ENCODE measurements around the gene MMP2. TPM values are rescaled to one million over a fixed set of nuclear protein-coding genes. Genes with fewer than 3 reads are reported as not detected.

Gene MMP2
- total RNA-seq, 2 experiments from 2014 or later = not detected

DNA sequence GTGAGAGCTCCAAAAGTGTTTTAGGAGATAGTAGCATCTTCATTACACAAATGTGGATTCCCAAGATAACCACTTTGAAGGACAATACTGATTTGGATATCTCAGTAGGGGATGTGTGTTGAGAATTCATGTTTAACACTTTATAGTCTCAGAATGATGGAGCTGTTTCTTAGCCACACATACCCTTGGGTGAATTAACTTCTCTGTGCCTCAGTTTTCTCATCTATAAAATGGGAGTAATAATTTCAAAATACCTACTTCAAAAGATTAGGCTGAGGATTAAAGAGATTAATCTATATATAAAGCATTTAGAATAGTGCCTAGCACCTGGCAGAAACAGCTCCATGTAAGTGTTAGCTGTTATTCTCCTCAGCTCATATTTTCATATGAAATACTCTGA, 48.9 kb downstream of the MMP2 start:
- ATAC-seq (no peak), DNase-seq (no peak)
- H3K36me3 Mint-ChIP-seq = no peaks in the 10 kb centered on the region
- H3K27me3 Mint-ChIP-seq = peaks cover 6% of the 10 kb centered on the region
- no peak overlapping the region for H3K4me3 Mint-ChIP-seq
- H3K4me1 Mint-ChIP-seq = no peaks in the 10 kb centered on the region
- CTCF ChIA-PET = no interaction called here
- no peaks in the 10 kb centered on the region for H3K9me3 Mint-ChIP-seq (ENCODE audit: low read depth)
- H3K27ac Mint-ChIP-seq = no peak overlapping the region

DNA sequence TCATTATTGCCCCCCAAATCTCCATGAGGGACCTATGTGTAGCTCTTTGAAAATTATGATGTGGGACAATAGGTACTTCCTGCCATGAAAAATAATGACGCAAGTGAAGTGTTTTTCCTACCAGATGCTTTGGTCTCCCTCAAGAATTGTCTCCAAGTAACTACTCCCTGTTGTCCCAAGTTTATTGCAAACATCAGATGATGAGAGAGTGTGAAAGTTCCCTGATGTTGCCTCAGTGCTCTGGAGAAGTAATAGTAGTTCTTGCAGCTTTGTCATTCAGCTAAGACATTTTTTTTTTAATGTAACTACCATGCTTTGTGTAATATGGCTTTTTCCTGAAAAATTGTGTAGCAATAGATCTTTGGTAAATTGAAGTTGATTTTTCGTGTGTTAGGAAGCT, 50.0 kb downstream of the MMP2 start:
- H3K4me3 Mint-ChIP-seq = no peak overlapping the region
- no peak overlapping the region for H3K27ac Mint-ChIP-seq
- no peak for DNase-seq
- H3K36me3 Mint-ChIP-seq = no peaks in the 10 kb centered on the region
- no peaks in the 10 kb centered on the region for H3K9me3 Mint-ChIP-seq (ENCODE audit: low read depth)
- CTCF ChIA-PET = no interaction called here
- H3K27me3 Mint-ChIP-seq = peaks cover 6% of the 10 kb centered on the region
- no peaks in the 10 kb centered on the region for H3K4me1 Mint-ChIP-seq
- ATAC-seq = no peak

DNA sequence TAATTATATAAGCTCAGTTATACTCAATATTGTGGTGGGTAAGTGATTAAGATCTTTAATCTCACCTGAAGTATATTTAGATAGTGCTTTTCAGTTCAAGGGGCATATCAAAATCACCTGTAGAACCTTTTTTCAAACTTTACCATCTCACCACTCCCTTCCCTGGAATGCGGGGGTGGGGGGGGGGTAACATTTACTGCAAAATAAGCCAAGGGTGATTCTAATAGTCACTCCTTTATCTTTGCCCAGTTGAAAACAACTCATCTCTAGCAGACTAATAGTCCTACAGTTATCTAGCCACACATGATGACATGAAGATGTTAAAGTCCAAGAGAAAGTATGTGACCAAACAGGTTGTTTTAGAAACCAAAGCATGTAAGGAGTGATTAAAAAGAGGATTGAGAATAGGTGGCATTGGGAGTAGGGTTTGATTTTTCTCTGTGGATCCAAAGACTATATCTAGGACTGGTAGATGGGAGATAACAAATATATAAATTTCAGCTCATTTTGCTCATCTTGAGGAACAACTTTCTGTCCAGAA, 51.4 kb downstream of the MMP2 start:
- DNase-seq = no peak
- Mint-ChIP-seq H3K4me1 (no peaks in the 10 kb centered on the region), H3K9me3 (ENCODE audit: low read depth) (no peaks in the 10 kb centered on the region), H3K4me3 (no peak overlapping the region), H3K27ac (no peak overlapping the region), H3K27me3 (peaks cover 6% of the 10 kb centered on the region), H3K36me3 (no peaks in the 10 kb centered on the region)
- ATAC-seq = no peak
- CTCF ChIA-PET = no interaction called here

DNA sequence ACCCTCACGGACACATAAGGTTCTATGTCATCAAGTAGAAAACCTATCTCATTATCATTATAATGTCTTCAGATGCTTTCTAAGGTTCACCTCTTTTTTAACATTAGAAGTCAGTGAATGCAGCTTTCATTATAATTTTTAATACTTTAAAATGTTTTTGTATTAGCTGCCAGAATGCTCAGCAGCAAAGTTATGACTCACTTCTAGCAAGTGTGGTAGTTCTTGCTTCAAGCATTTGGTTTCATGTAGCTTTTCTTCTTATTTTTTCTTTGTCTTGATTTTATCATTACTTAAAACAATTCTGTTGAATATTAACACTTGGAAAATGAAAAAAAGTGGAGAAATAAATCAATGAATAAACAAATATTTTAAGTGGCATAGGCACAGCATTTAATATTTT, 53.2 kb downstream of the MMP2 start:
- Mint-ChIP-seq H3K9me3 (ENCODE audit: low read depth) (no peaks in the 10 kb centered on the region), H3K27me3 (peaks cover 11% of the 10 kb centered on the region), H3K36me3 (no peaks in the 10 kb centered on the region), H3K4me1 (no peaks in the 10 kb centered on the region), H3K4me3 (no peak overlapping the region), H3K27ac (no peak overlapping the region)
- DNase-seq (no peak), ATAC-seq (no peak)
- CTCF ChIA-PET = interaction anchor here (1.0 kb wide), 1 partner anchor 63 kb away, joined by 3 read pairs; no protein-coding TSS in a partner anchor

DNA sequence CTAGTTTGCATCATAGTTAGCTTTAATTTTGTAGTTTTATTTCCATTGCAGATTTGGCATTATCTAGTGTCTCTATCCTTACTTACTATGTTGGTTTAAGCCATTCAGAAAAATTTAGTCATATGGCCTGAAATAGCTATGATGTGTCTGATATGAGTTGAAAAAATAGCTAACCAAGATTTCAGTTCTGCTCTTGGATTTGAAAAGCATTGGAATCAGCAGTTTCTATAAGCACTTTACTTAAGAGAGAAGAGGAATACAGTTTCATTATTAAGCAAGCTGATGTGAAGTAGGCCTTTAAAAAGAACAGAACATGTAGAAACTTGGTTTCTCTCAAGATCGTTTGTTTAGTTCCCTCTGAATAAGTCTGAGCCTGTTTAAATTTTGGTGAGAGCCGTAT, 55.8 kb downstream of the MMP2 start:
- Mint-ChIP-seq H3K36me3 (no peaks in the 10 kb centered on the region), H3K27me3 (peaks cover 8% of the 10 kb centered on the region), H3K4me1 (no peaks in the 10 kb centered on the region), H3K9me3 (ENCODE audit: low read depth) (no peaks in the 10 kb centered on the region), H3K4me3 (no peak overlapping the region), H3K27ac (no peak overlapping the region)
- CTCF ChIA-PET = no interaction called here
- DNase-seq (no peak), ATAC-seq (no peak)

DNA sequence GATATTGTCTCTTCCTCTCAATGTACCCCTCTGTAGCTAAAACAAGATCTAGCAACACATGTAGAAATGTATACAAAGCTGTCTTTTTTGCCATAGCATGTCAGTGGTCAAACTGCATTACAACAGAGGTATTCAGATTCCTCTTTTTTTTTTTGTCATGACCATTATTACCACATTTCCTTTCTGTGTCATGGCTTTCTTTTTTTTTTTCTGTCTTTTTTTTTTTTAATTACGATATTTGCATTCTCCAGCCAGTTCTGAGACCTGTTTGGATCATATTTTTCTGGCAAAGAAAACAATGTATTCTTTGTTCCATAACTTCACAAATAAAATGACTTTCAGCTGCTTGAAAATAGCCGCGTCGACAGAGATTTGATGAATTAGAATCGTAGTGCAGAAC, 60.1 kb downstream of the MMP2 start:
- no peak for DNase-seq
- H3K9me3 Mint-ChIP-seq (ENCODE audit: low read depth) = no peaks in the 10 kb centered on the region
- no peaks in the 10 kb centered on the region for H3K4me1 Mint-ChIP-seq
- no peak for ATAC-seq
- no peak overlapping the region for H3K27ac Mint-ChIP-seq
- no peaks in the 10 kb centered on the region for H3K36me3 Mint-ChIP-seq
- CTCF ChIA-PET = no interaction called here
- H3K27me3 Mint-ChIP-seq = peaks cover 5% of the 10 kb centered on the region
- no peak overlapping the region for H3K4me3 Mint-ChIP-seq

DNA sequence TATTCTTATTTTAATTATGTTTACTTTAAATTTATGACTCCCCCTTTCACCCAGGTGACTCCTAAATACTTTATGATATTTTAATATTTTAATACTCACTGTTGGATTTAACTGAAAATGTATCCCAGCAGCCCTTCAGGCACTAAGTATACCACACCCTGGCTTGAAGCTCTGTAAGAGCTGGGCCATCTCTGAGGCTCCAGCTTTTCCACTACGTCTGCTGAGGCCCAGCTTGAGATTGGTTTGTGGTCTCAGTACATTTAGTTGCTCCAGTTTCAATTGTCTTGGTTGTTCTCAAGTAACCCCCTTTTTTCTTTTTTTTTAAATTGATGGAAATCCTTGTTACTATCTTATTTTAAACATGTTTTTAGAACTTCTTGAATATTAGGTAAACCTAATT, 60.5 kb downstream of the MMP2 start:
- Mint-ChIP-seq H3K4me3 (no peak overlapping the region), H3K9me3 (ENCODE audit: low read depth) (no peaks in the 10 kb centered on the region), H3K27me3 (peaks cover 5% of the 10 kb centered on the region), H3K36me3 (no peaks in the 10 kb centered on the region), H3K27ac (no peak overlapping the region), H3K4me1 (no peaks in the 10 kb centered on the region)
- CTCF ChIA-PET = no interaction called here
- no peak for DNase-seq
- no peak for ATAC-seq

DNA sequence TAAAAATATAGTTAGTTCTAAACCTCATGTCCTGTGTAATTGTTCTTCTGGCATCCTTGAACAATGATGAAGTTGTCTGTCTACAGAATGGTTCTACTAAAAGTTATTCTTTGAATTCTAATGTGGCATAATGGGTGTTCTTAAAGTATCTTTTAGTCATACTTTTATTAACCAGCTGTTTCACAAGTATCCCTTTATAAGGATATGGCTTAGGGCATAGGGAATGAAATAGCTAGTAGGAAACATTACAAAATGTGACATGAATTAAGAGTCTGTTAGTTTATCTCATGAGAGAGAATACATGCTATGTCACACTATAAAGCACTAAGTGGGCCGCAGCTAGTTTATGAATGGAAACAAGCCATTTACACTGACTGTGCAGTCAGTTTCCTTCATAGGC, 61.2 kb downstream of the MMP2 start:
- CTCF ChIA-PET = no interaction called here

DNA sequence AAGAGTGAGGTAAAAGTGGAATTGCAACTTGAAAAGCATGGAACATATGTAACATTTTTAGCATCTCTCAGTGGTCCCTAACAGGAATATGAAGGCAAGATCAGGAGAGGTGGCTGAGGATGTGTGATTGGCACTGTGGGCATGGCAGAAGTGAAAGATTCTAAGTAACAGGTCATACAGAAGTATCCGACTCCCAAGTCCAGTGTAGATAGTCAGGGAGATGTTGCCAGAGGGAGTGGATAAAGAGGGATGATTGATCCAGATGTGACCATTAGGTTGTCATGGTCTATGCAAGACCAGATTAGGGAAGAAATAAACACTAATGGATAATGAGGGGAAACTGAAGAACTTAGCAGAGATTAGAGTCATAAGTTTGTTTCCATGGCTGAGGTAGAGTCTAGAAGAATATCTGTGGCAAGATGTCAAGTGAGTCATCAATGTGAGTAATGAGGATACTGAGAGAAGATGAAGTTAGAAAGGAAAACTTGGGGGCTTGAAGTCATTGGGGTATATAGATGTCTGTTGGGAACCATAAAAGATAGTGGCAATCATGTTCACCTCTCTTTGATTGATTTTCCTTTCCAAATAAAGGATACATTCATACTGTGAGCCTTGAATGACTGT, 63.6 kb downstream of the MMP2 start:
- ATAC-seq (no peak), DNase-seq (no peak)
- Mint-ChIP-seq H3K27ac (no peak overlapping the region), H3K9me3 (ENCODE audit: low read depth) (no peaks in the 10 kb centered on the region), H3K27me3 (peaks cover 3% of the 10 kb centered on the region), H3K36me3 (no peaks in the 10 kb centered on the region), H3K4me1 (no peaks in the 10 kb centered on the region), H3K4me3 (no peak overlapping the region)
- CTCF ChIA-PET = interaction anchor here (1.0 kb wide), 1 partner anchor 16 kb away, joined by 3 read pairs; no protein-coding TSS in a partner anchor

More for the DNA sequence above, 61.2 kb downstream of the MMP2 start:
- H3K4me1 Mint-ChIP-seq = no peaks in the 10 kb centered on the region
- DNase-seq (no peak), ATAC-seq (no peak)
- H3K9me3 Mint-ChIP-seq (ENCODE audit: low read depth) = no peaks in the 10 kb centered on the region
- peaks cover 7% of the 10 kb centered on the region for H3K27me3 Mint-ChIP-seq
- no peaks in the 10 kb centered on the region for H3K36me3 Mint-ChIP-seq
- no peak overlapping the region for H3K27ac Mint-ChIP-seq
- H3K4me3 Mint-ChIP-seq = no peak overlapping the region

DNA sequence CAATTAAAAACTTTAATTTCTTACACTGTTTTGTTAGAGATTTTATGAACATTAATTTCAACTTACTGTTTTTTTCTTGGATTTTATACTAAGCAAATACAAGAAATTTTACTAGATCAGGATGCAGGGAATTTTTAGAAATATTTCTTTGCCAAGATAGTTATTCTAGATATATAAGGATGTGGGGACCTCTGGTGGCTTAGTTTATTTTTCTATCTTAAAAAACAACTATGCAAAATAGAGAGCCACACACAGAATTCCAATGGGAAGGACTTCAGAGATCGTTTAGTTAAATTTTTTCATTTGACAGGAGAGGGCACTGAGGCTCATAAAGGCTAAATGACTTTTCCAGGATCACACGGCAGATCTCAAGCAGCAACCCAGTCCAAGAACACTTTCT, 64.5 kb downstream of the MMP2 start:
- H3K27ac Mint-ChIP-seq = no peak overlapping the region
- no peak overlapping the region for H3K4me3 Mint-ChIP-seq
- DNase-seq (no peak), ATAC-seq (no peak)
- CTCF ChIA-PET = no interaction called here
- no peaks in the 10 kb centered on the region for H3K36me3 Mint-ChIP-seq
- H3K27me3 Mint-ChIP-seq = peaks cover 3% of the 10 kb centered on the region
- no peaks in the 10 kb centered on the region for H3K4me1 Mint-ChIP-seq
- no peaks in the 10 kb centered on the region for H3K9me3 Mint-ChIP-seq (ENCODE audit: low read depth)

DNA sequence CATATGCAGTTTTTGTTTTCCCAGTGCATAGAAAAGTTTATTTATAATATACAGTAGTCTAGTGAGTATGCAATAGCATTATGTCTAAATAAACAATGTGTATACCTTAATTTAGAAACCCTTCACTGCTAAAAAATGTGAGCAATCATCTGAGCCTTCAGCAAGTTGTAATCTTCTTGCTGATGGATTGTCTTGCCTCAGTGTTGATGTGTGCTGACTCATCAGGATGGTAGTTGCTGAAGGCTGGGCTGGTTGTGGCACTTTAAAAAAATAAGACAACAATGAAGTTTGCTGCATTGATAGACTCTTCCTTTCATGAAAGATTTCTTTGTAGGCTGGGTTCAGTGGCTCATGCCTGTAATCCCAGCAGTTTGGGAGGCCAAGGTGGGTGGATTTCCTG, 73.6 kb downstream of the MMP2 start:
- DNase-seq = no peak
- CTCF ChIA-PET = no interaction called here
- no peak overlapping the region for H3K27ac Mint-ChIP-seq
- no peaks in the 10 kb centered on the region for H3K4me1 Mint-ChIP-seq
- peaks cover 17% of the 10 kb centered on the region for H3K27me3 Mint-ChIP-seq
- no peaks in the 10 kb centered on the region for H3K36me3 Mint-ChIP-seq
- H3K4me3 Mint-ChIP-seq = no peak overlapping the region
- ATAC-seq = no peak
- no peaks in the 10 kb centered on the region for H3K9me3 Mint-ChIP-seq (ENCODE audit: low read depth)

DNA sequence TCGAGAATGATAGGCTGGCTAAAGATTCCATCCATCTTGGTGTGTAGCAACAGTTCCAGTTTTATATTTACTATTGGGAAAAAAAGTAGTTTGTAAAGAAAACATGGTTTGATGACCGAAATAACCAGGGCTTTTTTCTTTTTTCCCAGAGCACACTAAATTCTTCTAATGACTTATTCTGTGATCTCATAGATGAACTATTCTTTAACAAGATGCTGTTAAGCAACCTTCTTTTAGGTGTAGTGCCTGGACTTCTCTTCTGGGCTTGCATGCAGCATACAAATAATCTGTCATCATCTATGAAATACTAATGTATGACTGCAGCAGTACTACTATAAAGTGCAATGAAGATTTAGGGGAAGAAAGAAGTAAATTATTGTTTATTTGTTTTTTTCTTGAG, 76.4 kb downstream of the MMP2 start:
- Mint-ChIP-seq H3K27me3 (peaks cover 14% of the 10 kb centered on the region), H3K4me3 (no peak overlapping the region), H3K9me3 (ENCODE audit: low read depth) (no peaks in the 10 kb centered on the region), H3K27ac (no peak overlapping the region), H3K36me3 (no peaks in the 10 kb centered on the region), H3K4me1 (no peaks in the 10 kb centered on the region)
- CTCF ChIA-PET = no interaction called here
- no peak for DNase-seq
- no peak for ATAC-seq

All from activated CD8-positive, alpha-beta memory T cell treated with anti-CD3 and anti-CD28 coated beads, Interleukin-2, amount 10 ng/mL, durations not matched to agents 7 days and 5 days (primary cell).